Neural cell (in vitro differentiated cells): ENCODE measurements around the gene SIGLEC1. TPM values are rescaled to one million over a fixed set of nuclear protein-coding genes. Genes with fewer than 3 reads are reported as not detected.

ENCODE experiments used
- H2AFZ ChIP-seq: fragments of 200-600, 300-800 bp; sonication (generic), shearing (Covaris generic); 2 replicates; pipeline ENCODE4 v1.6.0; 2014; ENCODE audit warnings: low read depth, mild to moderate bottlenecking, antibody characterized with exemption, low read length, moderate library complexity
- H3F3A ChIP-seq: fragments of 200-600 bp; shearing (Covaris generic); 2 replicates; pipeline ENCODE4 v1.6.1; 2016; ENCODE audit warnings: mild to moderate bottlenecking, moderate library complexity, mixed read lengths, antibody characterized with exemption, low read length; ENCODE audit not compliant: insufficient read depth, poor library complexity, severe bottlenecking
- H3K27ac ChIP-seq: fragments of 200-600, 300-800 bp; sonication (generic), shearing (Covaris generic); 2 replicates; pipeline ENCODE4 v1.5.1; 2014; ENCODE audit warnings: mild to moderate bottlenecking, low read length, moderate library complexity
- H3K27me3 ChIP-seq: fragments of 300-800, 200-600 bp; sonication (generic), shearing (Covaris generic); 2 replicates; pipeline ENCODE4 v1.6.0; 2014; ENCODE audit warnings: mild to moderate bottlenecking, low read depth, low read length, moderate library complexity; ENCODE audit not compliant: insufficient read depth
- H3K36me3 ChIP-seq: fragments of 300-800, 200-600 bp; sonication (generic), shearing (Covaris generic); 2 replicates; pipeline ENCODE4 v1.5.1; 2014; ENCODE audit warnings: mild to moderate bottlenecking, antibody characterized with exemption, low read length, moderate library complexity; ENCODE audit not compliant: insufficient read depth
- H3K4me2 ChIP-seq: fragments of 300-800, 200-600 bp; sonication (generic), shearing (Covaris generic); 2 replicates; pipeline ENCODE4 v1.6.0; 2014; ENCODE audit warnings: mild to moderate bottlenecking, low read length
- H3K4me3 ChIP-seq: fragments of 300-800, 200-600 bp; sonication (generic), shearing (Covaris generic); 2 replicates; pipeline ENCODE4 v1.5.1; 2014; ENCODE audit warnings: mild to moderate bottlenecking, low read length, moderate library complexity
- H3K79me2 ChIP-seq: fragments of 200-600 bp; shearing (Covaris generic); replicated peaks from 2 replicates; pipeline ENCODE4 v1.6.0; 2014; ENCODE audit warnings: mild to moderate bottlenecking, low read length, moderate library complexity; ENCODE audit not compliant: insufficient read depth
- H3K9ac ChIP-seq: fragments of 300-800, 200-600 bp; sonication (generic), shearing (Covaris generic); 2 replicates; pipeline ENCODE4 v1.6.1; 2016; ENCODE audit warnings: mild to moderate bottlenecking, low read length, mixed read lengths
- H3K9me2 ChIP-seq: fragments of 200-600 bp; shearing (Covaris generic); 2 replicates; pipeline ENCODE4 v1.6.1; 2016; ENCODE audit warnings: mild to moderate bottlenecking, low read length, mixed read lengths; ENCODE audit not compliant: insufficient read depth
- H3K9me3 ChIP-seq: fragments of 200-600, 300-800 bp; sonication (generic), shearing (Covaris generic); 2 replicates; pipeline ENCODE4 v1.6.1; 2016; ENCODE audit warnings: mild to moderate bottlenecking, mixed run types, low read length, moderate library complexity, mixed read lengths
- H4K20me1 ChIP-seq: fragments of 200-600 bp; shearing (Covaris generic); 2 replicates; pipeline ENCODE4 v1.6.1; 2016; ENCODE audit warnings: mild to moderate bottlenecking, mixed run types; ENCODE audit not compliant: insufficient read depth
- CTCF ChIP-seq: fragments of 450-650 bp; IDR thresholded peaks from 2 replicates; pipeline ENCODE4 v1.5.1; 2014; ENCODE audit warnings: antibody characterized with exemption, mild to moderate bottlenecking, moderate library complexity; ENCODE audit not compliant: poor library complexity, severe bottlenecking
- EP300 ChIP-seq: fragments of 450-650 bp; conservative IDR thresholded peaks from 2 replicates; pipeline ENCODE4 v1.6.1; 2014; ENCODE audit warnings: antibody characterized with exemption, mild to moderate bottlenecking, moderate library complexity; ENCODE audit not compliant: poor library complexity, severe bottlenecking
- EZH2 ChIP-seq: fragments of 200-600, 300-800 bp; shearing (Covaris generic), sonication (generic); IDR thresholded peaks from 2 replicates; pipeline ENCODE4 v1.6.1; 2014; ENCODE audit warnings: antibody characterized with exemption, low read length, borderline replicate concordance, mild to moderate bottlenecking; ENCODE audit not compliant: insufficient read depth, poor library complexity, severe bottlenecking
- MXI1 ChIP-seq: fragments of 450-650 bp; conservative IDR thresholded peaks from 2 replicates; pipeline ENCODE4 v1.6.1; 2014; ENCODE audit warnings: antibody characterized with exemption, mild to moderate bottlenecking; ENCODE audit not compliant: poor library complexity, severe bottlenecking
- POLR2AphosphoS5 ChIP-seq: IDR thresholded peaks from 2 replicates; pipeline ENCODE4 v1.6.1; 2012
- RAD21 ChIP-seq: fragments of 450-650 bp; conservative IDR thresholded peaks from 2 replicates; pipeline ENCODE4 v1.6.1; 2014; ENCODE audit warnings: antibody characterized with exemption, mild to moderate bottlenecking, moderate library complexity
- REST ChIP-seq: IDR thresholded peaks from 2 replicates; pipeline ENCODE4 v1.6.1; 2012; ENCODE audit warnings: borderline replicate concordance
- SMC3 ChIP-seq: fragments of 450-650 bp; conservative IDR thresholded peaks from 2 replicates; pipeline ENCODE4 v1.6.1; 2014; ENCODE audit warnings: antibody characterized with exemption, mild to moderate bottlenecking, moderate library complexity; ENCODE audit not compliant: poor library complexity
- TAF1 ChIP-seq: IDR thresholded peaks from 2 replicates; pipeline ENCODE4 v1.6.1; 2012; ENCODE audit warnings: low read depth
- polyA plus RNA-seq: library from polyadenylated mRNA; depleted of rRNA; stranded (reverse); fragments of >200 nt; gene quantifications from 2 replicates; pipeline ENCODE4 v1.2.3, GENCODE V29; 2014

SIGLEC1 gene
- polyA plus RNA-seq, 1 donor from 2014 or later, result 0.12 TPM

GRCh38 chr20:3731944-3732326, 19.5 kb upstream of the SIGLEC1 start:
- H3K79me2 ChIP-seq, result no peaks in the 10 kb centered on the region
- TF ChIP-seq SMC3, result no peak
- no peak for TF ChIP-seq EP300
- no peak for TF ChIP-seq EZH2
- TF ChIP-seq TAF1, result no peak
- no peak for TF ChIP-seq POLR2AphosphoS5
- TF ChIP-seq REST, result no peak
- TF ChIP-seq CTCF, result no peak
- no peak for TF ChIP-seq MXI1
- TF ChIP-seq RAD21, result no peak
- H3K9me2 ChIP-seq, result no peaks in the 10 kb centered on the region
- H2AFZ ChIP-seq, result no peak overlapping the region
- H3F3A ChIP-seq, result no peaks in the 10 kb centered on the region
- H3K9ac ChIP-seq, result no peak overlapping the region
- no peaks in the 10 kb centered on the region for H3K36me3 ChIP-seq
- no peaks in the 10 kb centered on the region for H3K9me3 ChIP-seq
- H3K4me3 ChIP-seq, result no peak overlapping the region
- no peak overlapping the region for H3K27ac ChIP-seq
- H3K27me3 ChIP-seq, result peaks cover 4% of the 10 kb centered on the region
- H4K20me1 ChIP-seq, result no peaks in the 10 kb centered on the region
- no peak overlapping the region for H3K4me2 ChIP-seq

GRCh38 chr20:3730803-3731672, 18.6 kb upstream of the SIGLEC1 start:
- H3K27me3 ChIP-seq, result peaks cover 4% of the 10 kb centered on the region
- H3K79me2 ChIP-seq, result no peaks in the 10 kb centered on the region
- H3K36me3 ChIP-seq, result no peaks in the 10 kb centered on the region
- H3K27ac ChIP-seq, result no peak overlapping the region
- H3K4me3 ChIP-seq, result no peak overlapping the region
- no peaks in the 10 kb centered on the region for H3K9me3 ChIP-seq
- no peaks in the 10 kb centered on the region for H3K9me2 ChIP-seq
- H3F3A ChIP-seq, result no peaks in the 10 kb centered on the region
- no peak overlapping the region for H3K9ac ChIP-seq
- H2AFZ ChIP-seq, result no peak overlapping the region
- H4K20me1 ChIP-seq, result no peaks in the 10 kb centered on the region
- TF ChIP-seq REST, result no peak
- TF ChIP-seq CTCF, result no peak
- no peak for TF ChIP-seq EP300
- no peak for TF ChIP-seq TAF1
- no peak for TF ChIP-seq RAD21
- no peak for TF ChIP-seq MXI1
- TF ChIP-seq EZH2, result no peak
- no peak for TF ChIP-seq POLR2AphosphoS5
- no peak for TF ChIP-seq SMC3
- H3K4me2 ChIP-seq, result no peak overlapping the region
